Activated T-cell treated with anti-CD3 and anti-CD28 coated beads, Interleukin-2, amount 50 U/mL, for 48 hours (primary cell): ENCODE results near the gene MBL2.

Experiments used
- DNase-seq, 2 experiments: peaks; one replicate each; pipeline ENCODE4 v3.0.0-alpha.2; 2020

The MBL2 gene

GRCh38 chr10:52772623-52773022 lies at the start of gene MBL2:
MBL2 (minus strand) TSS chr10:52772784; CDS start chr10:52771635, 1,149 bp downstream.
- no peak for DNase-seq

- no peak for DNase-seq
Observed at GRCh38 chr10:52820309-52820708, 47.7 kb upstream of the MBL2 start.

DNA sequence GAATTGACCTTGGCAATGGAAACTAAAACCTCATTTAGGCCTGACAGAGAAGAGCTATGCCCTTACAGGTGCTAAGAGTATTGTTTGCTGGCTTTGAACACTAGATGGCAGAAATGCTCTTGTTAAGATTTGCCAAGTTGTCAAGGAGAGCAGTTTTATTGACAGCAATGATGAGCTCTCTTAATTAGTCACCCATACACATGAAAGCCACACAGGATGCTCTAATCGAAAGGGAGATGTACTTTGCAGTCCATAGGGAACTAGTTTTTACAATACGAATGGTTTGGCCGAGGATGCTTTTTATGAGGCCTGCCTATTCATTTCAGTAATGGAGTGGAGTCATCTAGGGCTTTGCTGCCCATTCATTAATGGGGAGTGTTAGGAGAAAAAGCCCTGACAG lies 45.4 kb upstream of the MBL2 start:
- DNase-seq, result no peak

DNA sequence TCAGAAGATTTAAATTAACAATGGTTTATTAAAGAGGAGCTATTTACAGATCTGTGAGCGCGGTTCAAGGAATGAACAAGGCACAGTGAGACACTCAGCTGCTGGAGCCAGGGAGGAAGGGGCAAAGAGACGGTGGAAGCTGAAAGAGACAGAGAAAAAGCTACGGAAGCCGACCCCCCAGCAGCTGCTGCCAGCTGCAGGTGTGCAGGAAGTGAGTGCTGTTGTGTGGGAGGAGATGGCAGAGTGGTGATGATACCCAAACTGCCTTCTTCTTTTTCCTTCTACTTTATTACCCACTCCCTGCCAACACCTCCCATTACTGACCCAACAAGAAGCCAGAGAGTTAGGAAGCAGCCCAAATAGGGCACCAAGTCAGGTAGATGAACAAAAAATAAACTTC lies 41.9 kb upstream of the MBL2 start:
- no peak for DNase-seq

DNA sequence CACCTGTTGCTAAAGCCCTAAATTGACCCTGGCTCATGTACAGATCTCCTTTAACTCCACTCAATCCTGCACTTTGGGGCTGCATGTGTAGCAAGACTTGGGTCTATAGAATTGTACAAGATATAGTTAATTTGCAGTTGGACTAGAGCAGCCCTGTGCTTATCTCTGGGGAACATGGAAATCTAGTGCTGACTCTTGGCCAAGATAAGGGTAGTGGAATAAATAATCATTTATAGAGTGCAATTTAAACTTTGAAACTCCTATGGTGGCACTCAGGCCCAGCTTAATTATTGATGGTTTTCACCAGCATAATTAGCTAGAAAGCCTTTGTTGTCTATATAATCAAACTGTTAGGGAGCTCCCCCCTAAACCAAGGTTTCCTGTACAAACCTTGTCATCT lies 39.2 kb upstream of the MBL2 start:
- no peak for DNase-seq

- DNase-seq, result no peak
Observed at GRCh38 chr10:52810761-52811160, 38.2 kb upstream of the MBL2 start.

DNA sequence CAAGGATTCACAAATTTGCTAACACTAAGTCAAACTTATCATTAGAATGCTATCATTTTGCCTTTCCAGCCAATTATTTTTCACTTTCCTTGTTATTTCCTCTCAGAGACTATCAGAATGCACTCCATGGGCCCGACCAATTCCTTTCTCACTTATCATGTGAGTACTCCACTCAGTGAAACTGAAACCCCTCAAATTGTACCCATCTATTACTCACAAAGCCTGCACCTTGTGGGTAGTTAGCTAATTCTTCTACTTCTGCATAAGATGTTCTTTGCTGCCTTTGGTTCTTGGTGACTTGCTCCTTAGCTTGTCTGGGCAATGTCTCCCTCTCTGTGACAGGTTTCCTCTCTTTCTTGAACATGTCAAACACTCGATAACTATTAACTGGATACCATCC lies 35.2 kb upstream of the MBL2 start:
- DNase-seq, result no peak

DNA sequence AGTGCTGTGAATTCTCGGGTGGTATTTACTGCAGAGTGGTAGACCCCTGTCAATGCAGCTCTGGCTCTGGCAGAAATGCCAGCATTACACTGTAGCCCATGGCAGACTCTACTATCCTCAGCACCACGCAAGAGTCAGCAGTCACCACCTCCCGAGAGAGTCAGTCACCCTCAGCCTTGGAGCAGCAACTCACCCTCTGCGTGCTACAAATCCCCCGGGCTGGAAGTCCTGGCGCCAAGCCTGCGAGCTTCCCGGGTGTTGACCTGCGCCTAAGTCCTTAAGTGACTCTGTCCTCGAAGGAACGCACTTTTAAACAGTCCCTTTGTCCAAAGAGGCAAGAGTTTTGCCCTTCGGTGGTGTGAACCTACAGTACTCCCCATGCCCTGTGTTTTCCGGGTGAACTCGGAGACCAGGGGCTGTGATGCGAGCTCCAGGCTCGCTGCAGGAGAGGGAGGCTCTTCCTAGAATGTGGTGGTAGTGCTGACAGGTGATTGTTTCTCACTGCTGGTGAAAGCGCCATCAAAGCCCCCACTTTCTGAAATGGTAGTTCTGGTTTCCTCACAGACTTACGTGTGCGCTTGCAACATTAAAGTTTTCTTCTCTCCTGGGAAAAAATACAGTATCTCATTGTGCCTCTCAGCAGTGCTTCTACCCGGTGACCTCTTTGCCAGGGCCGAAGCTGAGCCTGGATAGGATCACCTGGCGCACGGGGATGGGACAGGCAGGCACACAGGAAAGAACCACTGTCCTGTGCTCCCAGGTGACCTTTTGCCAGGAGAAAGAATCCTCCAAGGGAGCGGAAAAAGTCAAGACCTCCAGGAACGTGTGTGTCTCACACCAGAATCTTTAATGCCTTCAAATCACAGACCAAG lies 33.1 kb upstream of the MBL2 start:
- DNase-seq, result no peak

DNA sequence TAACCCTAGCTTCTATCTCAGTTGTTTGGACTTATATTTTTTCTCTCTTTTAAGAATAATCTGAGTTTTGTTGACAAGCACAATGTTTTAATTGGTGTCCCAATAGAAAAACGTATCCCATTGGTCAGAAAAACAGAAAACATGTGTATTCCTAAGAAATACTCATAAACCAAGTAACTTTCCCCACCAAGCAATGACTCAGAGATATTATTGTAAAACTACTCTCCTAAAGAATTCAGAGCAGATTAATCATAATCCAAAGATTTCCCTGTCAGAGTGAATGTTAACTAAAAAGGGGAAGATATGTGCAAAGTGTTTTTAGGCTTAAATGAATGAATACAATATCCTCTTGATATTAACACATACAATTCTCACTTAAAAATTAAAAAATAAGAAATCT lies 29.4 kb upstream of the MBL2 start:
- no peak for DNase-seq

DNA sequence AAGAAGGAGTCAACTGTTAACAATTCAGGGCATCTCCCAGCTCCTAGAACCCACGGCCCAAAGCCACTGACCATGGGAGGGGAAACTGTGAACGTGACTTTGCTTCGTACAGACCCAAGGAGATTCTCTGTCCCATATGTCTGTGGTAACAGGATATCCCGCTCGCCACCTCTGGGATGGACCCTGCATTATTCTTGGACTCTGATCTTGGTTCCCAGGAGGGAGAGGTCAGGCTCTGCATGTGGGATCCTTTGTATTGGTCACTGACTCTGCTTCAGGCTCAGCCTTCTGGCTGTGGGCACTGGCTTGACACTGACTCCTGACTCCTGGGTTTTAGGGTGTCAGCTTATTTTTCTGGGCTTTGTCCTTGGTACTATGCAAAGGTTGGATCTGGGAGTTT lies 13.5 kb upstream of the MBL2 start:
- DNase-seq, result no peak

- no peak for DNase-seq
Observed at GRCh38 chr10:52785418-52785817, 12.8 kb upstream of the MBL2 start.

GRCh38 chr10:52783726-52784125 lies 11.1 kb upstream of the MBL2 start:
- DNase-seq, result no peak

DNA sequence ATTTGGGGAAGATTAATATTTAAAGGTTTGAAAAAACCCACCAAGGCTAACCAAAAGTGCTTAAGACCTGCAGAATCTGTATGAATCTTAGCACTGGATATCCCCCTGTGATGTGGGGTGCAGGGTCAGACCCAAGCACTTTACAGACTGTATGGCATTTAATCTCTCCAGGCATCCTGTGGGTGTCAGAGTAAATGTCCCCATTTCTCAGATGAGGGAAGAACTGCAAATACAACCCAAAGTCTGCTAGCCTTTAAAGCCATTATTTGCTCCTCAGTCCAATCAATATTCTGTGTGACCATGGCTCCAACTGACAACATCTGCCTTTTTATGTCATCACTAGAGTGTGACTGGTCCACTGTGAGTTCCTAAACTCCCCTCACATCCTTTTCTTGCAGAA lies 10.0 kb upstream of the MBL2 start:
- DNase-seq, result no peak

DNA sequence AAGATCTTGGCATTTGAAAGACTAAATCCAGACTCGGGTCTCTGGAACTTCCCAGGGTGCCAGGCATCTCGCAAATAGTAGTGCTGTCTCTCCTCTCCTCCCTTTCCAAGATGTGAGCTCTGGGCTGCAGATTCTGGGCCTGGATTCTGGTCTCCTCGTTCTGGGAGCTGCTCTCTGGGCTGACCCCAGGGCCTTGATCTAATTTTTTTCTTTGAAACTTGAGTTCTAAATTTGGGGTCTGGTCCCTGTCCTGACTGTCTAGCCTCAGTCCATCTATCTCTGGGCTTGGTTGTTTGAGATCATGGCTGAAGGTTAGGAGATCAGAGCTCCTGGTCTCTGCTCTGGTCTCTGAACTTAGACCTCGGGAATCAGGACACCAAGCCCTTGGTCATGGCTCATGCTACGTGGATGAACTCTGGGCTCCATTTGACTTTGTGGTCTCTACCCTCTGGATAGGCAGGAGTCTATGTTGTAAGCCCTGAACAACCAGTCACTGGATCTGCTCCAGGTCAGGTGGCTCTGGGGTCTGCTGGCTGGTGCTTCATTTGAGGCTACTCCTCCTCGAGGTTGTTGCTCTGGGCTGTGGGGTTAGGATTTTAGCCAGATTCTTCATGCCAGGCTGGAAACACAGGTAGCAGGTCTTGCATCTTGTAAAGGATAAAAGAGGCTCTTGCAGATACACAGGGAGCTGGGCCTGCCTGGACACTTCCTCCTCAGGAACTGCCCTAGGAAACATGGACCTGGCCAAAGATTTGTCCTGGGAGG lies 8.0 kb upstream of the MBL2 start:
- no peak for DNase-seq

- DNase-seq, result peak; percentile 70 to 72
Observed at GRCh38 chr10:52779541-52780390, 7.2 kb upstream of the MBL2 start.

DNA sequence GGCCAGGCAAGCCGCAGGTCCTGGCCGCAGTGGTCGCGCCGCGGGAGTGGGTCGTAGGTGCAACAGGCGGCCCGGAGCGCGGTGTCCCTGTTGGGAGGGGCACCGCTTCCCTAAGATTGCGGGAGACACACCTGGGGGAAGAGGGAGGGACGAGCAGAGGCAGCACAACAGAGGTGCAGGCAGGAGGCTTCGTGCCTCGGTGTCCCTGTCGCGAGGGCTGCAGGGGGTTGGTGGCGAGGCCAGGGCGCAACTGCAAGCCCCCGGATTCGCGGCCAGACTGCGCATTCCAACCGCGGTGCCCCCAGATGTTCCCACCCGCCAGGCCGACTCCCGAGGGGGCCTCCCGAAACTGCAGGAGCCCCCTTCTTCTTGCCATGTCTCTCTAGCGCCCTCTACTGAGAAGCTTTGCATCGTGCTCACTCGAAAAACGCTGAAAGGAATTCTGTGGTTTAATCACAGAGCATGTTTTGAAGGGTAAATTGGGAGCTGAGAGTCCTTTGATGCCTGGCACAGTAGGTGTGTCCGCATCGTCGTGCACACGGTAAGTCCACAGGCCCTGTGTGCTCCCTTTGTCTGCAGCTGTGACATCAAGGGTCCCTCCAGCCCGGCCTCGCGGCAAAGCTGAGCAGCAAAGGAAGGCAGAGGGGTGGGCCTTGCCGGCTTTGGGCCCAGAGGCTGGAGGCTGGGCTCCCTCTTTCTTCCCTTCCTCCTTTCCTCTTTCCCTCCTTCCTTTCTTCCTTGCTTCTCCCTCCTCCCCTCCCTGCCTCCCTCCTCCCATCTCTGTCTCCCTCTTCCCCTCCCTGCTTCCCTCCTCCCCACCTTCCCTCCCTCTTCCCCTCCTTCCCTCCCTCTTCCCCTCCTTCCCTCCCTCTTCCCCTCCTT lies 6.2 kb upstream of the MBL2 start:
- no peak for DNase-seq

DNA sequence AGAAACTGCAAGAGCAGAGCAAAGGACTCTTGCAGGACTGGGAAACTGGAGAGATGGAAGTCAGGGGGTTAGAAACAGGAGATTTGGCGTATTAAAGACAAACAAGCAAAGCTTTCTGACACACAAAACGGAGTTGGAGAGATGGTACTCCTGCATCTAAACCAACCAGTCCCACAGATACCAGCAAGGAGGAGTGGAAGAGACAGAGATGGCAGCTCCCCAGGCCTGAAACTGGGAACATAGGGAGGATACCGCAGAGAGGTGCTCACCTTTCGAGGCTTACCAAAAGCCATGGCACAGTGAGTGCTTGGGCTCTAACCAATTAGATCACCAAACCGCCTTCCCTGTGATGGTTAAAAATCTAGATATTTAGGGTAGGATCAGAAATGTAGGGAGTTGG lies 4.8 kb upstream of the MBL2 start:
- DNase-seq, result no peak

DNA sequence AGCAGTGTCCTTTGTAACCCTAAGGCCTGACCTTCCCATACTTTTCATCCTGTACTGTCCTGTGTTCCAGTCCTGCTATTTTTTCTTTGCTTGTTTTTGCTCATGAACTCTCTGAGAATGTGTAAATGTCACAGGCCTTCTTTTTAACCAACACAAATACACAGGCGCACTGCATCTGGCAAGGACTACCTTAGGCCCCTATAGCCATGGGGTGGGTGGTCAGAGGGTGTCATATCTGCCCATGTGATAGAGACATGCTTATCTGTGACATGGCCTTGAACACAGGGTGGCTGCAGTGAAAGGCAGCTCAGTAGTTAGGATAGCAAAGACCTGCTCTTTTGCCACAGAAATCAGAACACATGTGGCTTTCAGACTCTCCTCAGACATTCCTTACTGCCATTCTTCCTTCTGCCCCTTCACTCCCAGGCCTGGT lies 3.9 kb upstream of the MBL2 start:
- DNase-seq, result no peak

DNA sequence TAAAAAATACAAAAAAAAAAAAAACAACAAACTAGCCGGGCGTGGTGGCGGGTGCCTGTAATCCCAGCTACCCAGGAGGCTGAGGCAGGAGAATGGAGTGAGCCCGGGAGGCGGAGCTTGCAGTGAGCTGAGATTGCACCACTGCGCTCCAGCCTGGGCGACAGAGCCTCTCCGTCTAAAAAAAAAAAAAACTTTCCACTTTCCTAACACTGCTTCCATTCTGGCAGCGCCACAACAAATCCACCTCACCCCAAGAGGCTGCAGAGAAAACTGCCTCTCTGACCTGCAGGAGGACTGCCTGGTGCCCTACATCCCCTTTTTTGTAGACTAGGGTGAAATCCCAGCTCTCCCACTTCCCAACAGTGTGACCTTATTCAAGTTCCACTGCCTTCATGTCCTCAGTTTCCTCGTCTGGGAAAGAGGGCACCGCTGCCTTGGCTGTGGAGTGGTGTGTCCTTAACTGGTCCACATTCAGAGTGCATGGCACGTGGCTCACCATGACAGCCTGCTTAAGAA lies 2.6 kb upstream of the MBL2 start:
- DNase-seq, result no peak

GRCh38 chr10:52774600-52775106 lies 2.1 kb upstream of the MBL2 start:
- no peak for DNase-seq

DNA sequence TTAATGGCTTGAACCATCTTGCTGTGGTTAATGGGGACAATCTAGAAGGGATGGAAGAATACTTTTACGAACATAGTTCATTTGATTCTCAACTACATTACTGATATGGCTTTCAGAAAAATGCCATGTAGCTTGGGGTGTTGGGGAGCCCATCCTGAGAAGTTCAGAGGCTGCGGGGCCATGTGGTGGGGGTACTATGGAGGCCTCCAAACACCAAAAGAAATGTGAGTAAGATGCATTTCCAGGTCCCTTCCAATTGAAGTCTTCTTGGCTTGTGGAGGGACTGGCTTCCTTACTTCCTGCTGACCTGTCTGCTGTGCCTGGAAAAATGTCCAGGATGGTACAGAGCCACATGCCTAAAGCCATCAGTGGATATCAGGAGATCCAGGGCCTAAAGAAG lies 1.6 kb upstream of the MBL2 start:
- no peak for DNase-seq
